GM11168 (cell line): ENCODE measurements around the gene TCF3.
"Not testable (repeated sequence)": the region's sequence is repeated elsewhere in the genome, so short reads cannot be mapped to it uniquely, and the experiment has no call there.

Experiments
- in situ Hi-C: fragments of 300-500 bp; cut with MboI; formaldehyde crosslinking; loops from one replicate; pipeline ENCODE4 v1.12.0; 2022; ENCODE audit warnings: low sequenced_read_pairs; ENCODE audit not compliant: unreplicated experiment

The TCF3 gene

GRCh38 chr19:1673645-1674292 lies 21.4 kb upstream of the TCF3 start:
- in situ Hi-C loops: loop anchor here (10.0 kb wide), 1 partner anchor 91 kb away; no protein-coding TSS in a partner anchor

DNA sequence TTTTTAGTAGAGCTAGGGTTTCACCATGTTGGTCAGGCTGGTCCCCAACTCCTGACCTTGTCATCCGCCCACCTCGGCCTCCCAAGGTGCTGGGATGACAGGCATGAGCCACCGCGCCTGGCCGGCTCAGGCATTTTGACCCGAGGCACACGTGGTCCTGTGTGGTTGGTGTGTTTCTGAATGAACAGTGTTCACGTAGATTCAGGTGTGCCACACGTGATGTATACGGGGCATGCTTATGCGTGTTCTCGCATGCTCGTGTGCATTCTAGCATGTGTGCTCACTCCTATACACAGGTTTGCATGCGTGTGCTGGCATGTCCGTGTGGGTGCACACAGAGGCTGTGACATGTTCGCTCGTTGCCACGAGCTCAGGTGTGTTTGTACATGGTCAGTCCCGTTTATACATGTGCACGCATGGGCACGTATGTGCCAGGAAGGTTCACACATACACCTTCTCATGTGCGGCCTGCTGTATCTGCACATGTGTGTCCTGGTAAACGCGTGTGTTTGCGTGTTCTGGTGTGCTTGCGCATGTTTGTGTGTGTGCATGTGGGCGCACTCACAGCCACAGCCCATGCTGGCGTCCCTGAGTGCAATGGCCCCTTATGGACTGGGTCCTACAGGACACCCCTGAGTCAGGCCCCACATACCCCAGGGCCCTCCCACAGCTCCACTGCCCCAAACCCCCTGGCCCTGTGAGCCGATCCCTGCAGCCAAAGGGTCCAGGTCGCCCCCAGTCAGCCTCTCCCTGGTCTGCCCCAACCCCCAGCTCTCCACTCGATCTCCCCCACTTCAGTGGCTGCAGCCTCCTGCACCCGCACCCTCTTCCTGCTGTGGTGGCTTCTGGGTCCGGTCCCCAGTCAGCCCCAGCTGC lies 20.6 kb upstream of the TCF3 start:
- in situ Hi-C loops: loop anchor here (10.0 kb wide), 1 partner anchor 92 kb away; no protein-coding TSS in a partner anchor

GRCh38 chr19:1672038-1672768 lies 19.8 kb upstream of the TCF3 start:
- in situ Hi-C loops: loop anchor here (10.0 kb wide), 1 partner anchor 93 kb away; no protein-coding TSS in a partner anchor

GRCh38 chr19:1671716-1672037 lies 19.3 kb upstream of the TCF3 start:
- in situ Hi-C loops: loop anchor here (10.0 kb wide), 1 partner anchor 93 kb away; no protein-coding TSS in a partner anchor

DNA sequence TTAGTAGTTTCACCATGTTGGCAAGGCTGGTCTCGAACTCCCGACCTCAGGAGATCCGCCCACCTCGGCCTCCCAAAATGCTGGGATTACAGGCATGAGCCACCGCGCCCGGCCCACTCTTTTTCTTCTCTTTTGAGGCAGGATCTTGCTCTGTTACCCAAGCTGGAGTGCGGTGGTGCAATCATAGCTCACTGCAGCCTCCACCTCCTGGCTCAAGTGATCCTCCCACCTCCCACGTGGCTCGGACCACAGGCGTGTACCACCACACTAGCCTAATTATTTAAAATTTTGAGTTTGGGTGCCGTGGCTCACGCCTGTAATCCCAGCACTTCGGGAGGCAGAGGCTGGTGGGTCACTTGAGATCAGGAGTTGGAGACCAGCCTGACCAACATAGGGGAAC lies 18.3 kb upstream of the TCF3 start:
- in situ Hi-C loops: loop anchor here (10.0 kb wide), 1 partner anchor 94 kb away; no protein-coding TSS in a partner anchor

GRCh38 chr19:1668486-1669270 lies 16.3 kb upstream of the TCF3 start:
- in situ Hi-C loops: no loop called here

- in situ Hi-C loops: no loop called here
Measured at GRCh38 chr19:1668048-1668485, 15.7 kb upstream of the TCF3 start.

GRCh38 chr19:1665565-1666047 lies 13.2 kb upstream of the TCF3 start:
- in situ Hi-C loops: no loop called here

DNA sequence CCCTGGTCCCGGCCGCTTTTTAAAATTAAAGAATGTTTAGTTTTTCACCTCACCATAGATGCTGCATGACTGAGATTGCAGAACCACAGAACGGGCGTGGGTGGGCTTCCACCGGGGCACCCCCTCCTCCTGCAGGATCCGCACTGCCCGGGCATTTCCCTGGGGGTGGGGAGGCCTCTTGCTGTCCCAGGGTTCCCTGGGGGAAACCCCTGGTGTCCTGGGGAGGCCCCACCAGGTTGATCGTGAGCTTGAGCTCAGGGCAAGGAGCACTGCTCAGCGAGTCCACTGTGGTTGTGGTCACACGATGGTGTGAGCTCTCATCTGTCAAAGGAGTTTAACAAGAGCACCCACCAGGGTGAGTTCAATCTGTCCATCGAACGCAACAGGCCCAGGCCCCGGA lies 11.4 kb upstream of the TCF3 start:
- in situ Hi-C loops: no loop called here

DNA sequence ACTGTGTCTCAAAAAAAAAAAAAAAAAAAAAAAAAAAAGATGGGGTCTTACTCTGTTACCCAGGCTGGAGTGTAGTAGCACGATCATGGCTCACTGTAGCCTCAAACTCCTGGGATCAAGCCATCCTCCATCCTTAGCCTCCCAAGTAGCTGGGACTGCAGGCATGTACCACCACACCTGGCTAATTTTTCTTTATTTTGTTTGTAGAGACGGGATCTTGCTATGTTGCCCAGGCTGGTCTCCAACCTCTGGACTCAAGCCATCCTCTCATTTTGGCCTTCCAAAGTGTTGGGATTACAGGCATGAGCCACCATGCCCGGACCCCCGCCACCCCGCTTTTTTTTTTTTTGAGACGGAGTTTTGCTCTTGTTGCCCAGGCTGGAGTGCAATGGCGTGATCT lies 10.8 kb upstream of the TCF3 start:
- in situ Hi-C loops: not testable (repeated sequence)

DNA sequence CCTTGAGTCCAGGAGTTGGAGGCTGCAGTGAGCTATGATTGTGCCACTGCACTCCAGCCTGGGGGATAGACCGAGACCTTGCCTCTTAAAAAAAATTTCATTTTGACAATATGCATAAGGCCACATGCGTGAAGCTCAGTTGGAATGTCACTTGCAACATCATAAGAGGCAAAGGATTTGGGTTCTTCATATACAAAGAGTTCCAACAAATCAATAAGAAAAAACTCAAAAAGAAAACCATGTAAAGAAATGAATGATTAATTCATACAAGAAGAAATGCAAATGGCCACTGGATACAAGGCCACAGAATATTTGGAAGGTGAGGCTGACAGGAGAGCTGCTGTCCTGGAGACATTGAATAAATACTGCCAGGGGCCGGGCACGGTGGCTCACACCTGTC lies 9.6 kb upstream of the TCF3 start:
- in situ Hi-C loops: no loop called here

DNA sequence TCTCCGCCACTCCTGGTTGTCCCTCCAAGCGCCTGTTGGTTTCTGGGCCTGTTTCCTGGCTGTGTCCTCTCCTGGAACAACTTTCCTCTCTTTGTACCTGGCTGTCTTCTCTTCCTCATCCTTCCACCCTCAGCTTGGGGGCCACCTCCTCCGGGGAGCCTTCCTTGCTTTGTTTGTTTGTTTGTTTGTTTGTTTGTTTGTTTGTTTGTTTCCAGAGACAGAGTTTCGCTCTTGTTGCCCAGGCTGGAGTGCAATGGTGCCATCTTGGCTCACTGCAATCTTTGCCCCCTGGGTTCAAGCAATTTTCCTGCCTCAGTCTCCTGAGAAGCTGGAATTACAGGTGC lies 6.6 kb upstream of the TCF3 start:
- in situ Hi-C loops: no loop called here

DNA sequence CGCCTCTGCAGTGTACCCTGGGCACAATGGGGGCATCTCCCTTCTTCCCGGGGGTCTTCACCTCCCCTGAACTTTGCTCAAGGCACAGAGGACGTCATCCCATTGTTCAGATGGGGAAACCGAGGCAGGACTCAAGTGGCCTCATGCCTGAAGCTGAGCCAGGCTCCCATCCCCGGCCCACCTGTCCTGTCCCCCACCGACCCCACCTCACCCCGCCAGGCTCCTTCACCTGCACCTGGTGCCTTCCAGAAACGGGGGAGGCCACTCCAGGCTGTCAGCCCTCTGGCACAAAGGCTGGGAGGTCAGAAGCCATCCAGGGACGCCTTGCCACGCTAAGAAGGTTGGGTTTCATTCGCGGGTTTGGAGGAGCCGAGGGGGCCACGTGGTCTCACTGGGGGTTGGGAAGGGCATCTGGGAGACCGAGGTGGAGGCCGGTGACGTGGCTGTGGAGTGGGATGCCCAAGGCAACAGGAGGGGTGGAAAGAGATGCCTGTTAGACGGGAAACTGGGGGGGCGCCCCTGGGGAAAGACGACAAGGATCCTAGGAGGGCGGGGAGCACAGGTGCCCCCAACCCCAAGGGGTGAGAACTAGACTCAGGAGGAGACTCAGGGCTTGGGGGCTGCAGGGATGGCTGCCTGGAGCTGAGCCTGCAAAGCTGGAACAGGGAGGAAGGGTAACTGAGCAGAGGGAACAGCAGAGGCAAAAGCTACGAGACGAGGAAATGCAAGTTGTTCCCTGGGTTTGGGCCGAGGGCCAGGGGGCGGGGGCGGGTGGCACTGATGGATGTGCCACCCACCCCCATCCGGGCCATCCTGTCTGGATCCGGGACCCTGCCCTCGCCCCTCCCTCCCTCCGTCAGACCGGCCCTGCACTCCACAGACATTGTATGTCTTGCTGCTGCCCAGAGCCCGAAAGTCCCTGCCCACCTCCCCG lies 6.0 kb upstream of the TCF3 start:
- in situ Hi-C loops: no loop called here

DNA sequence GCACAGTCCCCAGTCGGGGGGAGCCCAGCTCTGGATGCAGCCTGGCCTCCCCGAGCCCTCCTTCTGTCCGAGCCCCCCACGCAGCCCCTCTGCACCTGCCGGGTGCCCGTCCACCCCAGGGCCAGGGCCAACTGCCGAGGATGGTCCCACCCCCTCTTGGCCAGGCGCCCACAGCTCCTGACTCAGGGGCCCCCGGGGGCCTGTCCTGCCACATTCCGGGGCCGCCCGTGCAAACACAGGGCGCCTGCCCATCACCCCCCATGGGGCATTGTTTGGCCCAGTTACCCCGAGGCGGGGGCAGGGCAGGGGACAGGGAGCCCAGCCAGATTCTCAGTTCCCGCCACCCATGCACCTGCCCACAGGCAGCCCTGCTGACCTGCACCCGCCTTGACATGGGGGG lies 5.3 kb upstream of the TCF3 start:
- in situ Hi-C loops: no loop called here

- in situ Hi-C loops: no loop called here
Measured at GRCh38 chr19:1656988-1657536, 4.6 kb upstream of the TCF3 start.

- in situ Hi-C loops: no loop called here
Measured at GRCh38 chr19:1655987-1656608, 3.7 kb upstream of the TCF3 start.

DNA sequence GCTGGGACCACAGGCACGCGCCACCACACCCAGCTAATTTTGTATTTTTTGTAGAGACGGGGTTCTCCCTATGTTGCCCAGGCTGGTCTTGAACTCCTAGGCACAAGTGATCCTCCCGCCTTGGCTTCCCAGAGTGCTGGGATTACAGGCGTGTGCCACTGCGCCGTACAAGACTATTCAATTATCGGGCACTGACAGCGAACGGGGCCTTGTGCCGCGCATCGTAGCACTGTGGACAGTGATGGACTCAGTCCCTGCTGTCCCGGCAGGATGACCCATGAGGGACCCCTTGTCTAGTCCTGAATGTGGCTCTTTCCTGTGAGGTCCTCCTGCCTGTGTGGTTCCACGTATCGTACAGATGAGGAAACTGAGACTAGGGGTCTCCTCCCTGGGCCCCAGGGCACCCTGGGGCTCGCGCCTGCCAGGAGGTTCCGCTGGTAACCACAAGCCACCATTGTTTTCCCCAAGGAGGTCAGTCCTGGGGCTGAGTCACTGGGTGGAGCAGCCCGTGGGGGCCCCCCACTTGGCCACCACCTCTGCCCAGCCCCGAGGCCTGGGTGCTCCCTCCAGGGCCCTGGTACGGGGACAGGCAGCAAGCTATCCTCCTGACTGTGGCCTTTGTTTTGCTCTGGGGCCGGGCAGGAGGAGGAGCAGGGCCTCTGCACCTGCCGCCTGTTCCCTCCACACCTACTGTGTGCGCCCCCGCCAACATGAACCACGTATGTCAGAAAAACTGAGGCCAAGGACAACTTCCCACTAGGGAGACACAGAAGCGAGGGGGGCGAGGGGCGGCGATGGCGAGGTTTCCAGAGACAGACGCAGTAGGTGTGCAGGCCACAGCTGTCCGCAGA lies 2.9 kb upstream of the TCF3 start:
- in situ Hi-C loops: no loop called here
